ENCODE results near the gene RAMACL. TPM values are rescaled to one million over a fixed set of nuclear protein-coding genes. Genes with fewer than 3 reads are reported as not detected.

RAMACL gene
- total RNA-seq, 1 donor from 2014 or later = 0.70 TPM

- peaks cover 23% of the 10 kb centered on the region for H3K36me3 Mint-ChIP-seq (ENCODE audit: low read depth)
- H3K9me3 Mint-ChIP-seq = peaks cover under 1% of the 10 kb centered on the region
- DNase-seq (ENCODE audit: low read depth, low spot score) = no peak
- no peak overlapping the region for H3K27ac Mint-ChIP-seq (ENCODE audit: unreplicated experiment)
- H3K27me3 Mint-ChIP-seq (ENCODE audit: low read depth) = no peaks in the 10 kb centered on the region
- H3K4me3 Mint-ChIP-seq = no peak overlapping the region
- peaks cover 44% of the 10 kb centered on the region for H3K4me1 Mint-ChIP-seq
- no peak for TF ChIP-seq CTCF (conservative IDR thresholded peaks at IDR 0.05)
Measured at GRCh38 chr6:166543603-166544295, 42.7 kb downstream of the RAMACL start.

GRCh38 chr6:166542580-166542912, 43.9 kb downstream of the RAMACL start:
- no peak for DNase-seq (ENCODE audit: low read depth, low spot score)
- Mint-ChIP-seq H3K36me3 (ENCODE audit: low read depth) (peaks cover 17% of the 10 kb centered on the region), H3K27me3 (ENCODE audit: low read depth) (no peaks in the 10 kb centered on the region), H3K4me3 (no peak overlapping the region), H3K27ac (ENCODE audit: unreplicated experiment) (no peak overlapping the region), H3K4me1 (peaks cover 39% of the 10 kb centered on the region), H3K9me3 (no peaks in the 10 kb centered on the region)
- TF ChIP-seq CTCF (conservative IDR thresholded peaks at IDR 0.05) = no peak

DNA sequence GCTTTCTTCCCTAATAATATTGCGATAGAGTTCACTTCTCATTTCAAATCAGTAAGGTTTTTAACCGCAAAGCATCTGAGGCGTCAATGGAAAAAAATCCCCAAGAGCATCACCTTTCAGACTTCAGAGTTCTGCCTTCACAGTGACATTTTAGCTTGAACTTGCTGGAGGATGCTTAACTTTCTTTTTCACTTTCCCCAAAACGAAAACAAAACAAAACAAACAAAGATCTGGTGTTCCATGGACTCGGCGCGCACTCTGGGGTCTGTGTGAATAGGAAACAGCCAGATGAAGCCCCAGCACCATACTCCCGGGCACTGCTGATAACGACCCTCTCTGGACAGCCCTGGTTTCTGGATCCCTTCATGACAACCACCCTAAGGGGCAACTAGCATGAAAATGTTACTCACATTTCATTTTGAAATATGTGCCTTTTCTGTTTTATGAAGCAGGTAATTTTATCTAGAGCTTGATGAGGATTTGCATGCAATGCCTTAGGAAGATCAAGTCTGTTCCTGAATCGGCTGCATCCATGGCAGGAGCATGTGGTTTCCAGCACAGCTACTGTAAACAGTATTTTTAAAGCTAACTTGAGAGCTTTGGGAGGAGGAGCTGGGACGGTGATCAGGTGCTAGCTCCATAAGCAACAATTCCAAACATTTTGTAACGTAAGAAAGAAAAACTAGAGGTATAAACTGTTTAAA, 44.5 kb downstream of the RAMACL start:
- Mint-ChIP-seq H3K27ac (ENCODE audit: unreplicated experiment) (peak overlapping the region; percentile 79), H3K36me3 (ENCODE audit: low read depth) (peaks cover 19% of the 10 kb centered on the region), H3K27me3 (ENCODE audit: low read depth) (no peaks in the 10 kb centered on the region), H3K9me3 (no peaks in the 10 kb centered on the region), H3K4me1 (peaks cover 39% of the 10 kb centered on the region), H3K4me3 (no peak overlapping the region)
- TF ChIP-seq CTCF (conservative IDR thresholded peaks at IDR 0.05) = no peak
- no peak for DNase-seq (ENCODE audit: low read depth, low spot score)

DNA sequence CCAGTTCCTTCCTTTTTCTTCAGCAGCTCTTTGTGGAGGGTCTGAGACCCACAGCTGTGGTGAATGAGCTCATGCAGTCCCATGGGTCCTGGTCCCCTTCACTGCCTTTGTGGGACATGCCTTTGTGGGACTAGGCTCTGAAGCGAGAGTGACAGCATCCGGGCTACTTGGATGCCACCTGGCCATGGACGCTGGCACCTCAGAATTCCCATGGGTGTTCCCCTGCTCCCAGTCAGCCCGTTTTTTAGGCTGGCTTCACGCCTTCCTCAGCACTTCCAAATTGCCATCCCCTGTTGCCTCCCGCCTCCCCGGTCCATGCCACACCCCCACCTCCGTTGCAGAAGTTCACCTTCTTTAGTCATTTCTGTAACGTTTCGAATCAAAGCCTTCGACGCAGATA, 45.1 kb downstream of the RAMACL start:
- H3K4me3 Mint-ChIP-seq = no peak overlapping the region
- H3K27ac Mint-ChIP-seq (ENCODE audit: unreplicated experiment) = peak overlapping the region; percentile 79
- DNase-seq (ENCODE audit: low read depth, low spot score) = no peak
- peaks cover 19% of the 10 kb centered on the region for H3K36me3 Mint-ChIP-seq (ENCODE audit: low read depth)
- no peaks in the 10 kb centered on the region for H3K27me3 Mint-ChIP-seq (ENCODE audit: low read depth)
- no peaks in the 10 kb centered on the region for H3K9me3 Mint-ChIP-seq
- H3K4me1 Mint-ChIP-seq = peaks cover 39% of the 10 kb centered on the region
- no peak for TF ChIP-seq CTCF (conservative IDR thresholded peaks at IDR 0.05)

- no peak for DNase-seq (ENCODE audit: low read depth, low spot score)
- TF ChIP-seq CTCF (conservative IDR thresholded peaks at IDR 0.05) = no peak
- H3K27me3 Mint-ChIP-seq (ENCODE audit: low read depth) = no peaks in the 10 kb centered on the region
- peak overlapping the region; percentile 13 for H3K4me3 Mint-ChIP-seq
- H3K36me3 Mint-ChIP-seq (ENCODE audit: low read depth) = peaks cover 16% of the 10 kb centered on the region
- H3K4me1 Mint-ChIP-seq = peaks cover 37% of the 10 kb centered on the region
- H3K27ac Mint-ChIP-seq (ENCODE audit: unreplicated experiment) = peak overlapping the region; percentile 79
- no peaks in the 10 kb centered on the region for H3K9me3 Mint-ChIP-seq
Measured at GRCh38 chr6:166540631-166541331, 45.7 kb downstream of the RAMACL start.

All from neural crest cell (in vitro differentiated cells).